Transverse colon (tissue), 4 donors: ENCODE results near the gene SMG6.

Experiments
- EP300 ChIP-seq: sonication (generic); formaldehyde crosslinking; IDR thresholded peaks from one replicate; pipeline ENCODE4 v1.6.1; 2017; ENCODE audit warnings: antibody characterized with exemption, low read depth
- POLR2A ChIP-seq: fragments of 450-650 bp; IDR thresholded peaks from one replicate; pipeline ENCODE4 v1.6.1; 2016; ENCODE audit warnings: antibody characterized with exemption, mild to moderate bottlenecking, moderate library complexity
- POLR2AphosphoS5 ChIP-seq, 3 donors: sonication (generic); formaldehyde crosslinking; IDR thresholded peaks; one replicate each; pipeline ENCODE4 v1.6.1; 2016; ENCODE audit warnings: antibody characterized with exemption in 3 of 3
- TF ChIP-seq, protein P1 (sequence below), 5 experiments: fragments of 200-600 bp in 3 of 5; fragments of 450-650 bp in 2 of 5; sonication (generic) in 3 of 5; IDR thresholded peaks; 1 replicate in 2 of 5; 2 replicates in 3 of 5; pipeline ENCODE4 v1.5.1; 2016 to 2017; ENCODE audit warnings: antibody characterized with exemption in 5 of 5, inconsistent platforms in 3 of 5, mild to moderate bottlenecking in 2 of 5, moderate library complexity in 1 of 5

DNA sequence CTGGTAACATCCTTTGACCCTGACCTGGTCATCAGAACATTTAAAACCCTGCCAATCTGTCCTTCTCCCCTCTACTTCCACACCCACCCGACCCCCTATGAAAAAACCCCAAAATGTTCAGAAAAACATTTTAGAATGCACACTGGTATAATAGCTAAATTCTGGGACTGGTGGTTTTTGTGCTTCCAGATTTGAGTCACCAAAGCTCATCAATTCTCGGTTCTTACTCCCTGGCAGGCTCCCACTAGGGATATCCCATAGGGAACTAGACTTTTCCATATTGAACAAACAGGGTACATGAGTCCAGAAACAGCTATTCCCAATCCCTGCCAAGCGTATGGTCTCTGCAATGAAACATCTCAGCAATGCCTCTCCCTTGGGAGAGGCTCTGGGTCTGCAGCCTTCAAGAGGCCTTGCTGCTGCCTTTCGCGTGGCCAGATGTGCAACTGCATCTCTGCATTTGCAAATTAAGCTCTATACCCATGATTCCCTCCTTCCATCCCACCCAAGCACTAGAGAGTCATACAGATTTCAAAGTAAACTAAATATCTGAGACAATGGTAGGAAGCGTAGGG lies 67.7 kb downstream of the SMG6 start:
- TF ChIP-seq, protein P1, sequence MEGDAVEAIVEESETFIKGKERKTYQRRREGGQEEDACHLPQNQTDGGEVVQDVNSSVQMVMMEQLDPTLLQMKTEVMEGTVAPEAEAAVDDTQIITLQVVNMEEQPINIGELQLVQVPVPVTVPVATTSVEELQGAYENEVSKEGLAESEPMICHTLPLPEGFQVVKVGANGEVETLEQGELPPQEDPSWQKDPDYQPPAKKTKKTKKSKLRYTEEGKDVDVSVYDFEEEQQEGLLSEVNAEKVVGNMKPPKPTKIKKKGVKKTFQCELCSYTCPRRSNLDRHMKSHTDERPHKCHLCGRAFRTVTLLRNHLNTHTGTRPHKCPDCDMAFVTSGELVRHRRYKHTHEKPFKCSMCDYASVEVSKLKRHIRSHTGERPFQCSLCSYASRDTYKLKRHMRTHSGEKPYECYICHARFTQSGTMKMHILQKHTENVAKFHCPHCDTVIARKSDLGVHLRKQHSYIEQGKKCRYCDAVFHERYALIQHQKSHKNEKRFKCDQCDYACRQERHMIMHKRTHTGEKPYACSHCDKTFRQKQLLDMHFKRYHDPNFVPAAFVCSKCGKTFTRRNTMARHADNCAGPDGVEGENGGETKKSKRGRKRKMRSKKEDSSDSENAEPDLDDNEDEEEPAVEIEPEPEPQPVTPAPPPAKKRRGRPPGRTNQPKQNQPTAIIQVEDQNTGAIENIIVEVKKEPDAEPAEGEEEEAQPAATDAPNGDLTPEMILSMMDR (IDR thresholded peaks at IDR 0.05), result no peak
- TF ChIP-seq EP300 (no peak), POLR2A (no peak), POLR2AphosphoS5 (IDR thresholded peaks at IDR 0.05) (no peak)
